ENCODE results near the gene PPFIBP1.
A peak's percentile ranks its signal among the peaks of the same experiment; 100 is the strongest.

PPFIBP1 gene

DNA sequence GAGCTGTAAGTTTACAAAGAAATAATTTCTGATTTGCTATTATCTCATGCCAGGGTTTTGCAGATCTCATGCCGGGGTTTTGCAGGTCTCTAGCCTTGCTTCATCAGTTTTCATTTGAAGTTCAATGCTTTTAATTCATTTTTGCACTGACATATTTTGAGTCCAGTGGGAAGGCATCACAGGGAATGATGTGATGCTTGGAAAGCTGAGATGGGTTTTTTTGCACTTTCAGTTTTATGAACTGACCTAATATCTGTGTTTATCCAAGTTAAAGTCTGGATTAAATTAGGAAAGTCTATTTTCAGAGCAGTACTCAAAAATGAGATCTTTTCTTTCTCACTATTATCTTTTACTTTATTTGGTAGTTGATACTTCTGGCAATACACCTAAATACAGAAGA is 148.6 kb downstream of the PPFIBP1 start:
- TF ChIP-seq, protein P1, sequence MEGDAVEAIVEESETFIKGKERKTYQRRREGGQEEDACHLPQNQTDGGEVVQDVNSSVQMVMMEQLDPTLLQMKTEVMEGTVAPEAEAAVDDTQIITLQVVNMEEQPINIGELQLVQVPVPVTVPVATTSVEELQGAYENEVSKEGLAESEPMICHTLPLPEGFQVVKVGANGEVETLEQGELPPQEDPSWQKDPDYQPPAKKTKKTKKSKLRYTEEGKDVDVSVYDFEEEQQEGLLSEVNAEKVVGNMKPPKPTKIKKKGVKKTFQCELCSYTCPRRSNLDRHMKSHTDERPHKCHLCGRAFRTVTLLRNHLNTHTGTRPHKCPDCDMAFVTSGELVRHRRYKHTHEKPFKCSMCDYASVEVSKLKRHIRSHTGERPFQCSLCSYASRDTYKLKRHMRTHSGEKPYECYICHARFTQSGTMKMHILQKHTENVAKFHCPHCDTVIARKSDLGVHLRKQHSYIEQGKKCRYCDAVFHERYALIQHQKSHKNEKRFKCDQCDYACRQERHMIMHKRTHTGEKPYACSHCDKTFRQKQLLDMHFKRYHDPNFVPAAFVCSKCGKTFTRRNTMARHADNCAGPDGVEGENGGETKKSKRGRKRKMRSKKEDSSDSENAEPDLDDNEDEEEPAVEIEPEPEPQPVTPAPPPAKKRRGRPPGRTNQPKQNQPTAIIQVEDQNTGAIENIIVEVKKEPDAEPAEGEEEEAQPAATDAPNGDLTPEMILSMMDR (IDR thresholded peaks at IDR 0.05; ENCODE audit: low read depth, low read length), result no peak
- in situ Hi-C loops (cut with HindIII; ENCODE audit: low sequenced_read_pairs), result no loop called here
- no peak for DNase-seq (ENCODE audit: low read depth, low spot score)
- no peak overlapping the region for H3K4me3 ChIP-seq (ENCODE audit: low read depth, low read length)

GRCh38 chr12:27673101-27673718 is 149.2 kb downstream of the PPFIBP1 start:
- TF ChIP-seq, protein P1 (IDR thresholded peaks at IDR 0.05; ENCODE audit: low read depth, low read length), result no peak
- no peak for DNase-seq (ENCODE audit: low read depth, low spot score)
- H3K4me3 ChIP-seq (ENCODE audit: low read depth, low read length), result no peak overlapping the region
- in situ Hi-C loops (cut with HindIII; ENCODE audit: low sequenced_read_pairs), result no loop called here

DNA sequence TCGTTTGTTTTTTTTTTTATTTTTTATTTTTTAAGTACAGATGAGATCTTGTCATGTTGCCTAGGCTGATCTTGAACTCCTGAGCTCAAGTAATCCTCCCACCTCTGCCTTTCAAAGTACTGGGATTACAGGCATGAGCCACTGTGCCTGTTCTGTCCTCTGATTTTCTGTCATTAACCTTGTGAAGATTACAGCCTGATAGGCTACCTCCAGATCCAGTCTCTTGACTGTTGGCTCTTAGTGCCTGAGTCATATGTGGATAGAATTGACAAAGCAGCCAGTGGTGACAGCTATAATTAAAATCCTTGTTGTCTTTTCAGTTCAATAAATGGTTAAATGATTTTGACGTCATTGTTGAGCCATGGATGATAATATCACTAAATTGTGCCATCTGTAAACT is 151.0 kb downstream of the PPFIBP1 start:
- in situ Hi-C loops (cut with HindIII; ENCODE audit: low sequenced_read_pairs), result no loop called here
- no peak for DNase-seq (ENCODE audit: low read depth, low spot score)
- no peak overlapping the region for H3K4me3 ChIP-seq (ENCODE audit: low read depth, low read length)
- TF ChIP-seq, protein P1 (IDR thresholded peaks at IDR 0.05; ENCODE audit: low read depth, low read length), result no peak

GRCh38 chr12:27680619-27681018 is 156.6 kb downstream of the PPFIBP1 start:
- in situ Hi-C loops (cut with HindIII; ENCODE audit: low sequenced_read_pairs), result no loop called here
- DNase-seq (ENCODE audit: low read depth, low spot score), result no peak
- TF ChIP-seq, protein P1 (IDR thresholded peaks at IDR 0.05; ENCODE audit: low read depth, low read length), result no peak
- no peak overlapping the region for H3K4me3 ChIP-seq (ENCODE audit: low read depth, low read length)

DNA sequence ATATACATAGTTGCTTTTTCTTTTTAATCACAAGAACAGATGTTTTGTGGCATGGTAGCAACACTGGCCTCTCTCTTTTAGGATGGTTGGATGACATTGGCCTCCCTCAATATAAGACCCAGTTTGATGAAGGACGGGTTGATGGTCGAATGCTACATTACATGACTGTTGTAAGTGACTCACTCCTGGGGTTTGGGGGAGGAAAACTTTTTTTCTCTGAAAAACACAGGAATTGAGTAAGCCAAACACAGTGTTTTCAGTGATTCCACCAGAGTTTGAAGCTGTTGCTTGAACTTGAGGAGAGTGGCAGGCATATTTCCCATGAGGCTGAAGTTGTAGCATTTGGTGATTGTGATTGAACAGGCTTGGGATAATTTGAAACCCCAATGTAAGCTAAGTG is 158.5 kb downstream of the PPFIBP1 start:
- in situ Hi-C loops (cut with HindIII; ENCODE audit: low sequenced_read_pairs), result no loop called here
- no peak overlapping the region for H3K4me3 ChIP-seq (ENCODE audit: low read depth, low read length)
- peak; percentile 22 for DNase-seq (ENCODE audit: low read depth, low spot score)
- TF ChIP-seq, protein P1 (IDR thresholded peaks at IDR 0.05; ENCODE audit: low read depth, low read length), result no peak

- no peak for DNase-seq (ENCODE audit: low read depth, low spot score)
- TF ChIP-seq, protein P1 (IDR thresholded peaks at IDR 0.05; ENCODE audit: low read depth, low read length), result no peak
- in situ Hi-C loops (cut with HindIII; ENCODE audit: low sequenced_read_pairs), result no loop called here
- no peak overlapping the region for H3K4me3 ChIP-seq (ENCODE audit: low read depth, low read length)
Observed at GRCh38 chr12:27685274-27685673, 161.3 kb downstream of the PPFIBP1 start.
